ENCODE data around the gene AMT.

AMT gene

GRCh38 chr3:49422379-49423248, at the start of gene AMT:
Gene AMT (minus strand): TSS chr3:49422473. CDS start chr3:49422450, 23 bp downstream.
- Histone ChIP-seq H3K4me1 (peaks cover 69% of the 10 kb centered on the region), H3K27ac (peak within 1 kb of the TSS; percentile 52), H3K27me3 (no peaks in the 10 kb centered on the region), H3K4me3 (peak within 1 kb of the TSS; percentile 37; the same call in 1 of the 2 replicates), H3K4me2 (peak within 1 kb of the TSS; percentile 64), H3K36me3 (peaks cover 48% of the 10 kb centered on the region), H3K9me3 (no peaks in the 10 kb centered on the region), H4K20me1 (no peaks in the 10 kb centered on the region), H3K9ac (peak within 1 kb of the TSS; percentile 27; the same call in 1 of the 2 replicates)
- TF ChIP-seq Cebpa-rat (IDR thresholded peaks at IDR 0.05), result no peak

GRCh38 chr3:49470714-49471420, 48.6 kb upstream of the AMT start:
- Histone ChIP-seq H4K20me1 (peaks cover 27% of the 10 kb centered on the region), H3K9ac (peak overlapping the region; percentile 92), H3K36me3 (0 out of 2 replicates have a peak, but pooled peaks cover 10% of the 10 kb centered on the region), H3K27ac (peak overlapping the region; percentile 89), H3K4me3 (peak overlapping the region; percentile 82), H3K4me2 (peak overlapping the region; percentile 92), H3K27me3 (no peaks in the 10 kb centered on the region), H3K4me1 (peaks cover 28% of the 10 kb centered on the region), H3K9me3 (0 out of 2 replicates have a peak, but pooled peaks cover 10% of the 10 kb centered on the region)
- no peak for TF ChIP-seq Cebpa-rat (IDR thresholded peaks at IDR 0.05)

GRCh38 chr3:49469936-49470713, 47.9 kb upstream of the AMT start, which contains the start of gene DAG1:
Gene DAG1 (plus strand): TSS chr3:49470267. CDS start chr3:49510535, 40,268 bp downstream.
- Histone ChIP-seq H3K4me1 (peaks cover 33% of the 10 kb centered on the region), H3K9me3 (0 out of 2 replicates have a peak, but pooled peaks cover 10% of the 10 kb centered on the region), H3K27ac (peak within 1 kb of the TSS; percentile 89), H3K4me2 (peak within 1 kb of the TSS; percentile 92), H3K27me3 (no peaks in the 10 kb centered on the region), H3K9ac (peak within 1 kb of the TSS; percentile 92), H3K4me3 (peak within 1 kb of the TSS; percentile 82), H3K36me3 (0 out of 2 replicates have a peak, but pooled peaks cover 10% of the 10 kb centered on the region), H4K20me1 (peaks cover 20% of the 10 kb centered on the region)
- no peak for TF ChIP-seq Cebpa-rat (IDR thresholded peaks at IDR 0.05)

GRCh38 chr3:49469037-49469935, 47.0 kb upstream of the AMT start:
- peak overlapping the region; percentile 82 for H3K4me3 ChIP-seq
- peak overlapping the region; percentile 89 for H3K27ac ChIP-seq
- H4K20me1 ChIP-seq, result peaks cover 19% of the 10 kb centered on the region
- 0 out of 2 replicates have a peak, but pooled peaks cover 10% of the 10 kb centered on the region for H3K36me3 ChIP-seq
- no peak for TF ChIP-seq Cebpa-rat (IDR thresholded peaks at IDR 0.05)
- H3K4me1 ChIP-seq, result peaks cover 33% of the 10 kb centered on the region
- peak overlapping the region; percentile 92 for H3K4me2 ChIP-seq
- H3K9ac ChIP-seq, result peak overlapping the region; percentile 92
- no peaks in the 10 kb centered on the region for H3K27me3 ChIP-seq
- H3K9me3 ChIP-seq, result 0 out of 2 replicates have a peak, but pooled peaks cover 6% of the 10 kb centered on the region

- Histone ChIP-seq H3K9ac (no peak overlapping the region), H3K4me3 (no peak overlapping the region), H3K9me3 (no peaks in the 10 kb centered on the region), H3K4me2 (no peak overlapping the region), H3K27ac (peak overlapping the region; percentile 21; the same call in 1 of the 2 replicates), H3K36me3 (no peaks in the 10 kb centered on the region), H4K20me1 (peaks cover 5% of the 10 kb centered on the region; the same call in 1 of the 2 replicates), H3K27me3 (no peaks in the 10 kb centered on the region), H3K4me1 (peaks cover 19% of the 10 kb centered on the region)
- TF ChIP-seq Cebpa-rat (IDR thresholded peaks at IDR 0.05), result no peak
These were observed 43.8 kb upstream of the AMT start for GRCh38 chr3:49466085-49466484.

GRCh38 chr3:49465270-49466034, 43.2 kb upstream of the AMT start:
- Histone ChIP-seq H3K4me2 (no peak overlapping the region), H3K4me1 (peaks cover 16% of the 10 kb centered on the region), H3K9me3 (no peaks in the 10 kb centered on the region), H4K20me1 (no peaks in the 10 kb centered on the region; the same call in 1 of the 2 replicates), H3K36me3 (no peaks in the 10 kb centered on the region), H3K9ac (no peak overlapping the region), H3K4me3 (no peak overlapping the region), H3K27me3 (no peaks in the 10 kb centered on the region), H3K27ac (peak overlapping the region; percentile 21; the same call in 1 of the 2 replicates)
- peak; percentile 40; the same call in 1 of the 2 replicates for TF ChIP-seq Cebpa-rat (IDR thresholded peaks at IDR 0.05)

GRCh38 chr3:49462222-49462621, 39.9 kb upstream of the AMT start:
- Histone ChIP-seq H4K20me1 (no peaks in the 10 kb centered on the region), H3K27ac (no peak overlapping the region), H3K9me3 (no peaks in the 10 kb centered on the region), H3K4me3 (no peak overlapping the region), H3K9ac (0 out of 2 replicates have a peak overlapping the region, but pooled peaks have one; percentile 12), H3K36me3 (no peaks in the 10 kb centered on the region), H3K4me2 (no peak overlapping the region), H3K27me3 (no peaks in the 10 kb centered on the region), H3K4me1 (peaks cover 8% of the 10 kb centered on the region; the same call in 1 of the 2 replicates)
- no peak for TF ChIP-seq Cebpa-rat (IDR thresholded peaks at IDR 0.05)
